HG03175 (cell line): ENCODE data around the gene CBR3.

Experiments used
- ATAC-seq: cut with Tn5 transposase; IDR thresholded peaks from one replicate; pipeline ENCODE4 v1.9.1; 2021; ENCODE audit warnings: mild to moderate bottlenecking, moderate library complexity; ENCODE audit not compliant: unreplicated experiment

CBR3 gene

GRCh38 chr21:36149788-36150711 lies 15.2 kb downstream of the CBR3 start:
- peak; percentile 79 for ATAC-seq

DNA sequence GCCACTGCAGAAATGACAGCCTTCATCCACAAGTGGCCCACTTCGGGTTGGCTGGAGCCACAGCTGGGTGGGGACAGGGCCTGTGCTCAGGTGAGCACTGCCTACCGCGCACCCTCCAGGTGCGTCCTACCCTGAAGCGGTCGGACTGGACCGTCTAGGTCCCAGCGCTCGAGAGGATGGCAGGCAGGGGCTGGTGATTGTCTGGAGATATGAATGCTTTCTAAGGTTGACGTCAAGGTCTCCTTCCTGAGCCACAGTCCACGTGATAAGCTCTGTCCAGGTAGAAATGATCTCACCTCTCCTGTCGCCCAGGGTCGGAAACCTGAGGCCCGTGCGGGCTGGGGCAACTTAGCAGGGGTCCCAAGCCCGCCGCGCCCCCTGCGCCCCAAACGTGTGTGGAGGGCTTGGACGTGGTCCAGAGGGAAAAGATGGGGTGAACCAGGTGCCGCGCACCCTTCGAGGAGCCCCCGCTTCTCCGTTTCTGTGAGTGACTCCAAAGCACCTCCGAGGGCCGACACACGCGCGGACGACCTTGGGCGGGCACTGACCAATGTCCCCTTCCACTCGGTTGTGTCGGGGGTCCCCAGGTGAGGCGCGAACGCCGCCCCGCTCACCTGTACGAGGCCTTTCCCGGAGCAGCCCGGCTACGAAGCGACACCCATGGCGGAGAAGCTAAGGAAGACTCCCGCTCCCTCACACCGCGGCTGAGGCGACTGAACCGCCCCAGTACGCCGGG lies 20.9 kb downstream of the CBR3 start:
- peak; percentile 0 for ATAC-seq

- peak; percentile 91 for ATAC-seq
These were observed 21.5 kb downstream of the CBR3 start for GRCh38 chr21:36156339-36156814.

DNA sequence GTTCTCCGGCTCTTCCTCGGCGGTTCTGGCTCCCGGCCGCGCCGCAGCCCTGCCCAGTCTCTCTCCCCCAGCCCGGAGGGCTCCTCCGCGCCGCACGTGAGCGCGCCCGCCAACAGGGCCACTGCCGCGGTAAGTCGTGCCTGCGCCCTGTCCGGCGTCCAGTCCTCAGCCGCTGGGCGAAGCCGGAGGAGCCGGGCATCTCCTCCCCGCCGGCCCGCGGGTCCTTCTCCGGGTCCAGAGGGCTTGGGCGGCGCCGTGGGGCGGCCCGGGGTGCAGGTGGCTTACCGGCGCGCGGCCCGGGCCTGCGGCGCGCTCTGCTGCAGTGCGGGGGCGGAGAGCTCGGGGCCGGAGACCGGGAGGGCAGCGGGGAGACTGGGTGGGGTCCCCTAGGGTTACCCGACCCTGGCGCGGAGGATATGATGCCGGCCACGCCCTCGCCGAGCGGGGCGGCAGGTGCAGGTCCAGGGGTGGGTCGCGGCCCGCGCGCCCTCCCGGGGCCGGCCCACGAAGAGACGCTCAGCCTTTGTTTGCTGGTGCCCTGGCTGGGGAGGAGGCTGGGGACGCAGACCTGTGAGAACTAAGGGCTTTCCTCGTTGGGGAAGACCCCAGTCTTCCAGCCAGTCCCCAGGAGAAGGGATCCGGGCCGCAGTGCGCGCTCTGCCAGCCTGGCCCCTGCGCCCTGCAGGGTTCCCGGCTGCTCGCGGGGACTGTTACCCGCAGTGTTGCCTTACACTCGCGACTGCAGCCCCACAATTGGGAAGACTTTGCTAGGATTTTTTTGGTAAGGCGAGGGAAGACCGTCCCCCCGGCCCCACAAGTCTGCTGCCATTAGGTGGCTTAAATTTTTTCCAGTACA lies 22.2 kb downstream of the CBR3 start, which contains the start of gene DOP1B:
TSS of gene DOP1B (plus strand) at position 10 of the 856 bp plus-strand sequence. CDS start 7,910 bp downstream, outside the sequence.
- peak; percentile 26 for ATAC-seq

DNA sequence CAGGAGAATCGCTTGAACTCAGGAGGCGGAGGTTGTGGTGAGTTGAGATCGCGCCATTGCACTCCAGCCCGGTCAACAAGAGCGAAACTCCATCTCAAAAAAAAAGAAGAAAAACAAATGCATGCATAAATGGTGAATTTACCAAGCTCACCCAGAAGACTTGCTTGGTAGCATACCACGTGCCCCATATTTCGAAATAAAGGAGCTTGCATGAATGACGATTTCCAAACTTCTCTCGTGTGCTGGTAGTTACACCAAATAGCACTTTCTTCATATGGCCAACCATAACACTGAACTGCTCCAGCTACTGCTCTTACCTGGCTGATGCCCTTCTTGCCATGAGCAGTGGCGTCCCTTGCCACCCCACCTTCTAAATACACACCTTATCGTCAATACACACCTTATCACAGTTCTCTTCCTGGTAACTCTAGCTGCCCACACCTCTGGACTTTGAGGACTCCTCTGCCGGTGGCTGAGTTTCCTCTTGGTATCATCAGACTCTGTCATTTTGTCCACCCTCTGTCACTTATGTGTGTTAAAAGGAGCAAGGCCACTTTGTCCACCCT lies 24.6 kb downstream of the CBR3 start:
- ATAC-seq, result no peak

GRCh38 chr21:36160850-36161178 lies 25.9 kb downstream of the CBR3 start:
- no peak for ATAC-seq

DNA sequence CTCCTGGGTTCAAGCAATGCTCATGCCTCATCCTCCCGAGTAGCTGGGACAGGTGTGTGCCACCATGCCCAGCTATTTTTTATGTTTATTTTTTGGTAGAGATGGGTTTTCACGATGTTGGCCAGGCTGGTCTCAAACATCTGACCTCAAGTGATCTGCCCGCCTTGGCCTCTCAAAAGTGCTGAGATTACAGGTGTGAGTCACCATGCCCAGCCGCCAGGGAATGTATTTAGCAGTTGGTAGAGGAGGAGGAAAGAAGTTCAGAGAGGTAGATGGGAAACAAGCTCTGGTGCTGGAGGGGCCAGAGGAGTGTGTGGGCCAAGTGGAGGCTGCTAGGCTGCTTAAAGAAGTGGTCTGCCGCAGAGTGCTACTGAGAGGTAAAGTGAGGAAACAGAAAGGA lies 27.8 kb downstream of the CBR3 start:
- ATAC-seq, result no peak

- ATAC-seq, result no peak
These were observed 29.2 kb downstream of the CBR3 start for GRCh38 chr21:36163750-36164741.

- ATAC-seq, result no peak
These were observed 30.5 kb downstream of the CBR3 start for GRCh38 chr21:36165356-36165755.

- no peak for ATAC-seq
These were observed 31.8 kb downstream of the CBR3 start for GRCh38 chr21:36166705-36167104.

DNA sequence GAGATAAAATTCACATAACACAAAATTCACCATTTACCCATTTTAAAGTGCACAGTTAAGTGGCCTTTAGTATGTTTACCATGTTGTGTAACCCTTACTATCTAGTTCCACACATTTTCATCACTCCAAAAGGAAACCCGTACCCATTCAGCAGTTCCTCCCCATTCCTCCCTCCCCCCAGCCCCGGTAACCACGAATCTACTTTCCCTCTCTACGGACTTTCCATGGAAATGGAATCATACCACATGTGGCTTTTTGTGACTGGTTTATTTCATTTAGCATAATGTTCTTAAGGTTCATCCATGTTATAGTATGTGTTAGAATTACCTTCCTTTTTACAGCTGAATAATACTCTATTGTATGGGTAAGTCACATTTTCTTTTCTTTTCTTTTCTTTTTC lies 32.7 kb downstream of the CBR3 start:
- ATAC-seq, result no peak

DNA sequence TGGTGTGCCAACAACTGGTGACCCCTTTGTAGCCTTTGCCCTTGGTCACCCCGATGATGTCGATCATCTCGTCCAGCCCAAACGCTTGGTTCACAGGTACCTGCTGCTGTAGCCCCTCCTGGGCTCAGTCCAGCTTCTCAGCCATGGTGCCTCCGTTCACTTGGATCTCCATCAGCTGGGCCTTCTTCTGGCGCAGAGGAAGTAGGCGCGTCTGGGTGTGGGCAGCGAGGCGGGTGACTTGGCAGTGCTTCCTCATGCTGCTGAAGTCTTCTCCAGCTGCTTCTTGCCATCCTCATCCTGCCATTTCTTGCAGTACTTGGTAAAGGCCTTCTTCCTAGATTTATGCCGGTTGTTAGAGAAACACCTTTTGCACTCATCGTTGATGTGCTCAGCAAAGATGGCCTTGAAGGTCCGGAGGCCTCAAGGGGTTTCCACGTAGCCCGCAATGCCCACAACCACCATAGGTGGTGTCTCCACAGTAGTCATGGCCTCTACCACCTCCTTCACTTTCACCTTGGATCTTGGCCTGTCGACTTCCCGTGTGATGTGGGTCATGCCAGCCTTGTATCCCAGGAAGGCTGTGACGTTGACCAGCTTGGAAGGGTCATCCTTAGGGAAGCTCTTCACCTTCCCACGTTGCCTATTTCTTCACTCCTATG lies 34.7 kb downstream of the CBR3 start:
- no peak for ATAC-seq

DNA sequence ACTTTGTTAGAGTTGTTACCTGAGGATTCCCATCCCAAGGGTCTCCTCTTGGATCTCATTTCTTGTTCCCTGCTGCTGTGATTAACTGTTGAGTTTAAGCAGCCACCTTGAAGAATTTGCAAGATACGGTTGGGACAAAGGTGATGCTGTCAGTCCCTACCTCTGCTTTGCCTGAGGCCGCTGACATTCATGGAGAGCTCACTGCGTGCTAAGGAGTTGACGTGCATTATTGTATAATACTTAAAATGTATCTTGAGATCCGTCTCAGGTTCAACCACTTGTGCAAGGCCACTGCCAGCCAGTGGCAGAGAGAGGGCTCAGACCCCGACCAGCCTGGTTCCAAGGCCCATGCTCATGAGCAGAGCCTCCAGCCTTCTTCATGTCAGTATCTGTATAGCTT lies 35.9 kb downstream of the CBR3 start:
- ATAC-seq, result no peak

GRCh38 chr21:36171336-36171735 lies 36.5 kb downstream of the CBR3 start:
- ATAC-seq, result no peak

- ATAC-seq, result no peak
These were observed 37.0 kb downstream of the CBR3 start for GRCh38 chr21:36171741-36172331.

DNA sequence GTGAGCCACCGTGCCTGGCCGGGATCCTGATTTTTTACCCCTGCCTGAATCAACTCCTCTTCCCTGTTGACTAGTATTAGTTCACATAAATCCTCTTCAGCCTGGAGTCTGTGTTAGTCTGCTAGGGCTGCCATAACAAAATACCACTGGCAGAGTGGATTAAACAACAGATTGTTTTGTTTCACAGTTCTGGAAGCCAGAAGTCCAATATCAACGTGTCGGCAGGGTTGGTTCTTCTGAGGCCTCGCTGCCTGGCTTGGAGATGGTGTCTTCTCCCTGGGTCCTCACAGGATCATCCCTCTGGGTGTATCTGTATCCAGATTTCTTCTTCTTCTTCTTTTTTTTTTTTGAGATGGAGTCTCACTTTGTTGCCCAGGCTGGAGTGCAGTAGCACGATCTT lies 39.9 kb downstream of the CBR3 start:
- ATAC-seq, result no peak

- no peak for ATAC-seq
These were observed 41.1 kb downstream of the CBR3 start for GRCh38 chr21:36175771-36176565.

DNA sequence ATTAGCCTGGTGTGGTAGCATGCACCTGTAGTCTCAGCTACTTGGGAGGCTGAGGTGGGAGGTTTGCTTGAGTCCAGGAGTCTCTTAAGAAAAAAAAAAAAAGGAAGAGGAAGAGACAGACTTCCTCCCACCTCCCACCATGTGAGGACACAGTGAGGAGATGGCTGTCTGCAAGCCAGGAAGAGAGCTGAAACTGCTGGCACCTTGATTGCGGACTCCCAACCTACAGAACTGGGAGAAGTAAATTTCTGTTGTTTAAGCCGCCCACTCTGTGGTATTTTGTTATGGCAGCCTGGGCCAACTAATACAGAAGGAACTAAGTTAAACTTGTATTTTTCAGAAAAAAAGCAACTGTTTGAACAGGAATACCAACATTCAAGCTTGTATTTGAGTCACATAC lies 43.5 kb downstream of the CBR3 start:
- ATAC-seq, result no peak
